NCI-H1092 treated with DMSO at 0.1 percent for 48 hours (cell line): ENCODE data around the gene CCDC91.
A peak's percentile ranks its signal among the peaks of the same experiment; 100 is the strongest.
"Not testable (repeated sequence)": the region's sequence is repeated elsewhere in the genome, so short reads cannot be mapped to it uniquely, and the experiment has no call there.

Source experiments
- DNase-seq: peaks from one replicate; lab custom pipeline; 2025; lab: John Stamatoyannopoulos, UW

The CCDC91 gene

GRCh38 chr12:28367993-28368392, 177.7 kb downstream of the CCDC91 start:
- DNase-seq, result no peak

GRCh38 chr12:28369483-28369882, 179.2 kb downstream of the CCDC91 start:
- no peak for DNase-seq

- DNase-seq, result no peak
Measured at GRCh38 chr12:28374556-28374955, 184.3 kb downstream of the CCDC91 start.

GRCh38 chr12:28378736-28379135, 188.5 kb downstream of the CCDC91 start:
- DNase-seq, result no peak

GRCh38 chr12:28379779-28380178, 189.5 kb downstream of the CCDC91 start:
- not testable (repeated sequence) for DNase-seq

GRCh38 chr12:28383368-28383767, 193.1 kb downstream of the CCDC91 start:
- DNase-seq, result no peak

GRCh38 chr12:28388879-28389278, 198.6 kb downstream of the CCDC91 start:
- DNase-seq, result no peak

- DNase-seq, result no peak
Measured at GRCh38 chr12:28390206-28390605, 199.9 kb downstream of the CCDC91 start.

- DNase-seq, result no peak
Measured at GRCh38 chr12:28390761-28391385, 200.6 kb downstream of the CCDC91 start.

- DNase-seq, result no peak
Measured at GRCh38 chr12:28409892-28410291, 219.6 kb downstream of the CCDC91 start.

GRCh38 chr12:28413460-28414109, 223.3 kb downstream of the CCDC91 start:
- DNase-seq, result no peak

GRCh38 chr12:28415755-28416154, 225.5 kb downstream of the CCDC91 start:
- no peak for DNase-seq

- no peak for DNase-seq
Measured at GRCh38 chr12:28421374-28421773, 231.1 kb downstream of the CCDC91 start.

- DNase-seq, result no peak
Measured at GRCh38 chr12:28424965-28425364, 234.7 kb downstream of the CCDC91 start.

GRCh38 chr12:28425526-28425925, 235.3 kb downstream of the CCDC91 start:
- no peak for DNase-seq

GRCh38 chr12:28427046-28427445, 236.8 kb downstream of the CCDC91 start:
- no peak for DNase-seq

GRCh38 chr12:28440081-28440608, 249.9 kb downstream of the CCDC91 start:
- DNase-seq, result no peak

- DNase-seq, result no peak
Measured at GRCh38 chr12:28442101-28442500, 251.8 kb downstream of the CCDC91 start.

- peak; percentile 7 for DNase-seq
Measured at GRCh38 chr12:28443337-28443736, 253.1 kb downstream of the CCDC91 start.

- no peak for DNase-seq
Measured at GRCh38 chr12:28446031-28446430, 255.8 kb downstream of the CCDC91 start.

- no peak for DNase-seq
Measured at GRCh38 chr12:28453686-28454085, 263.4 kb downstream of the CCDC91 start.

GRCh38 chr12:28456934-28457710, 266.9 kb downstream of the CCDC91 start:
- no peak for DNase-seq

- no peak for DNase-seq
Measured at GRCh38 chr12:28457785-28458184, 267.5 kb downstream of the CCDC91 start.
